Lower leg skin (tissue), 4 donors: ENCODE measurements around the gene DPYD. TPM values are rescaled to one million over a fixed set of nuclear protein-coding genes. Genes with fewer than 3 reads are reported as not detected.

ENCODE experiments used
- DNase-seq, 2 donors: peaks; one replicate each; pipeline ENCODE4 v3.0.0-alpha.2; 2019; ENCODE audit warnings: low spot score in 2 of 2
- H3K4me3 ChIP-seq: fragments of 200-600 bp; sonication (generic); 2 replicates; pipeline ENCODE4 v1.5.1; 2017; ENCODE audit warnings: mild to moderate bottlenecking, low read depth; ENCODE audit not compliant: poor library complexity, severe bottlenecking
- CTCF ChIP-seq, 3 donors: fragments of 450-650 bp; IDR thresholded peaks; one replicate each; pipeline ENCODE4 v1.5.1; 2016; ENCODE audit warnings: antibody characterized with exemption in 3 of 3, mild to moderate bottlenecking in 3 of 3, moderate library complexity in 2 of 3
- POLR2A ChIP-seq, 2 donors: fragments of 450-650 bp; IDR thresholded peaks; one replicate each; pipeline ENCODE4 v1.6.1; 2016 to 2017; ENCODE audit warnings: antibody characterized with exemption in 2 of 2, mild to moderate bottlenecking in 1 of 2, moderate library complexity in 1 of 2
- WGBS, 2 donors: methylation state at CpG; one replicate each; pipeline ENCODE4 v1.1.5; 2018; 5-methylcytosine and 5-hydroxymethylcytosine counted together
- intact Hi-C: fragments of 100-400 bp; cut with DNase I; formaldehyde crosslinking; loops from one replicate; pipeline ENCODE4 v1.15.0; 2023; ENCODE audit warnings: low total_unique reads
- total RNA-seq, 4 donors: library from RNA; depleted of rRNA; stranded (reverse); fragments of >200 nt; gene quantifications; one replicate each; pipeline ENCODE4 v1.1.0, GENCODE V29; 2016

The DPYD gene
- total RNA-seq, 4 donors from 2014 or later = 10.6 to 16.1 (median 14.6) TPM

- TF ChIP-seq CTCF (IDR thresholded peaks at IDR 0.05) = no peak
- intact Hi-C loops = no loop called here
- no peak overlapping the region for H3K4me3 ChIP-seq
- DNase-seq = no peak
- 31 to 41% methylated on average over 4 of the region's 4 CpGs for WGBS, 2 donors
Observed at GRCh38 chr1:97138515-97139032, 782.3 kb downstream of the DPYD start.

- H3K4me3 ChIP-seq = no peak overlapping the region
- intact Hi-C loops = no loop called here
- no peak for TF ChIP-seq POLR2A (IDR thresholded peaks at IDR 0.05)
- TF ChIP-seq CTCF (IDR thresholded peaks at IDR 0.05) = no peak
- no peak for DNase-seq
- WGBS, 2 donors = 78 to 82% methylated on average over 5 of the region's 5 CpGs
Observed at GRCh38 chr1:97137862-97138514, 782.8 kb downstream of the DPYD start.

- WGBS, 2 donors = 95 to 96% methylated on average over 5 of the region's 5 CpGs
- TF ChIP-seq CTCF (IDR thresholded peaks at IDR 0.05) (no peak), POLR2A (IDR thresholded peaks at IDR 0.05) (no peak)
- no peak for DNase-seq
- no peak overlapping the region for H3K4me3 ChIP-seq
- intact Hi-C loops = no loop called here
Observed at GRCh38 chr1:97136996-97137395, 783.8 kb downstream of the DPYD start.

GRCh38 chr1:97135972-97136371 lies 784.9 kb downstream of the DPYD start:
- no peak for DNase-seq
- 88 to 94% methylated on average over 4 of the region's 4 CpGs for WGBS, 2 donors
- TF ChIP-seq POLR2A (IDR thresholded peaks at IDR 0.05) (no peak), CTCF (IDR thresholded peaks at IDR 0.05) (no peak)
- no peak overlapping the region for H3K4me3 ChIP-seq
- intact Hi-C loops = no loop called here

- intact Hi-C loops = no loop called here
Observed at GRCh38 chr1:97128426-97128825, 792.4 kb downstream of the DPYD start.

More at GRCh38 chr1:97128426-97128825, 792.4 kb downstream of the DPYD start:
- no peak for TF ChIP-seq POLR2A (IDR thresholded peaks at IDR 0.05)
- TF ChIP-seq CTCF (IDR thresholded peaks at IDR 0.05) = no peak
- DNase-seq = no peak
- no peak overlapping the region for H3K4me3 ChIP-seq
- 84% methylated on average over 3 of the region's 3 CpGs for WGBS, 2 donors
